HL-60 (cell line): Measurements from ENCODE around the gene KRT4.

Experiments used
- DNase-seq, 2 experiments: peaks; one replicate each; pipeline ENCODE4 v3.0.0-alpha.2; 2010 to 2020; ENCODE audit warnings: low read depth in 1 of 2, low spot score in 1 of 2
- H3K27ac ChIP-seq: fragments of 250-450 bp; sonication (Bioruptor Pico); replicated peaks from 2 replicates; pipeline ENCODE4 v1.5.1; 2020; ENCODE audit warnings: mild to moderate bottlenecking, moderate library complexity
- H3K27me3 ChIP-seq: fragments of 250-450 bp; sonication (Bioruptor Pico); 2 replicates; pipeline ENCODE4 v1.5.1; 2021; ENCODE audit warnings: mild to moderate bottlenecking, moderate library complexity; ENCODE audit not compliant: insufficient read depth, poor library complexity, severe bottlenecking
- H3K4me3 ChIP-seq: replicated peaks from 2 replicates; pipeline ENCODE4 v1.5.1; 2011; ENCODE audit warnings: mild to moderate bottlenecking, control low read depth, low read length; ENCODE audit not compliant: insufficient read depth
- CTCF ChIP-seq: IDR thresholded peaks from one replicate; pipeline ENCODE4 v1.5.1; 2011; ENCODE audit warnings: low read length, control low read depth, inconsistent platforms; ENCODE audit not compliant: insufficient read depth
- GABPA ChIP-seq: IDR thresholded peaks from 2 replicates; pipeline ENCODE4 v1.6.1; 2012; ENCODE audit warnings: low read depth
- POLR2AphosphoS5 ChIP-seq: IDR thresholded peaks from 2 replicates; pipeline ENCODE4 v1.6.1; 2012; ENCODE audit warnings: low read depth
- REST ChIP-seq: IDR thresholded peaks from 2 replicates; pipeline ENCODE4 v1.6.1; 2012; ENCODE audit warnings: low read depth; ENCODE audit not compliant: insufficient replicate concordance
- SPI1 ChIP-seq: IDR thresholded peaks from 2 replicates; pipeline ENCODE4 v1.6.1; 2012; ENCODE audit warnings: low read depth, mild to moderate bottlenecking, borderline replicate concordance

The KRT4 gene

GRCh38 chr12:52788876-52789636 lies 24.9 kb downstream of the KRT4 start:
- Histone ChIP-seq H3K27ac (no peak overlapping the region), H3K27me3 (peaks cover 28% of the 10 kb centered on the region), H3K4me3 (no peak overlapping the region)
- no peak for DNase-seq
- TF ChIP-seq REST, result no peak
- no peak for TF ChIP-seq POLR2AphosphoS5
- no peak for TF ChIP-seq CTCF
- no peak for TF ChIP-seq SPI1
- no peak for TF ChIP-seq GABPA

GRCh38 chr12:52788192-52788875 lies 25.6 kb downstream of the KRT4 start:
- Histone ChIP-seq H3K27ac (no peak overlapping the region), H3K27me3 (peaks cover 28% of the 10 kb centered on the region), H3K4me3 (no peak overlapping the region)
- no peak for DNase-seq
- TF ChIP-seq SPI1 (no peak), GABPA (no peak), POLR2AphosphoS5 (no peak), CTCF (no peak), REST (no peak)

- no peak overlapping the region for H3K4me3 ChIP-seq
Observed at GRCh38 chr12:52787324-52788191, 26.4 kb downstream of the KRT4 start.

More at GRCh38 chr12:52787324-52788191, 26.4 kb downstream of the KRT4 start:
- H3K27me3 ChIP-seq, result peaks cover 28% of the 10 kb centered on the region
- DNase-seq, result no peak
- H3K27ac ChIP-seq, result no peak overlapping the region
- TF ChIP-seq POLR2AphosphoS5, result no peak
- TF ChIP-seq CTCF, result no peak
- no peak for TF ChIP-seq GABPA
- no peak for TF ChIP-seq REST
- TF ChIP-seq SPI1, result no peak
